ENCODE data around the gene TEX11.

TEX11 gene

DNA sequence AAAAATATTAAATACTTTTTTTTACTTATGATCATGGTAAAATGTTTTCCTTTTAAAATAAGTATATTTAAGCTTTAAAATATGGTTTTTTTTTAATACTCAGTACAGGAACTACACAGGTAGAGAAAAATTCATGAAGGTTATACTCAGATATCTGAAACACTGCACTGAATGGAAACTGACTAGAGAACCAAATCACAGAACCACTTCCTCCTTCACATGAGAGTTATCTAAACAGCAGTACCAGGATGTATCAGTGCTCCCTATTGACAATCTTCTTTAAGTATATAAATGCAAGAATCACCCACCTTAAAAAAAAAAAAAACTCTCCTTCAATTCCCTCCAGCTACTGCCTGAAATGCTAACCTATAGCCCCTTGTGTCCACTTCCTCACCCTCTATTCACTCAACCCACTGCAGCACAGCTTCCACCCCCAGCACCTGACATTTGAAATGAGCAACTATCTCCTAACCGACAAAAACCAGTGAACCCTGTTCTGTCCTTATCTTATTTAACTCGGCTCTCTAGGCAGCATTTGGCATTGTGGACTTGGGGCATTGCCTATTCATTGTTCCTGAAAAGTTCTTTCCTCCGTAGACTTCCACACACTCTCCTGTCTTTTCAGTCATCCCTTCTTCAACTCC, 13.3 kb upstream of the TEX11 start:
- H3K36me3 ChIP-seq (ENCODE audit: control insufficient read depth in 2 of 2, insufficient read depth in 1 of 2, low read length in 2 of 2), result no peaks in the 10 kb centered on the region
- ChIA-PET POLR2A (interaction anchor here (0.7 kb wide), 1 partner anchor 21 kb away, joined by 6 read pairs; no protein-coding TSS in a partner anchor), CTCF (interaction anchor here (0.7 kb wide), 1 partner anchor 14 kb away, joined by 6 read pairs; no protein-coding TSS in a partner anchor)
- TF ChIP-seq ZBTB17 (tag by site-specific recombination; IDR thresholded peaks at IDR 0.05) (no peak), ZNF132 (tag by site-specific recombination; IDR thresholded peaks at IDR 0.05; ENCODE audit: borderline replicate concordance) (no peak), ZNF121 (tag by site-specific recombination; IDR thresholded peaks at IDR 0.05) (no peak), KLF1 (tag by site-specific recombination; IDR thresholded peaks at IDR 0.05) (no peak), ZNF549 (tag by site-specific recombination; IDR thresholded peaks at IDR 0.05) (no peak), ZNF600 (tag by site-specific recombination; IDR thresholded peaks at IDR 0.05) (no peak), ZNF423 (tag by site-specific recombination; IDR thresholded peaks at IDR 0.05) (no peak), ZXDB (tag by site-specific recombination; IDR thresholded peaks at IDR 0.05) (no peak), ZNF747 (tag by site-specific recombination; IDR thresholded peaks at IDR 0.05) (no peak), ZNF707 (tag by site-specific recombination; IDR thresholded peaks at IDR 0.05) (no peak)
- TF ChIP-seq, protein P1, sequence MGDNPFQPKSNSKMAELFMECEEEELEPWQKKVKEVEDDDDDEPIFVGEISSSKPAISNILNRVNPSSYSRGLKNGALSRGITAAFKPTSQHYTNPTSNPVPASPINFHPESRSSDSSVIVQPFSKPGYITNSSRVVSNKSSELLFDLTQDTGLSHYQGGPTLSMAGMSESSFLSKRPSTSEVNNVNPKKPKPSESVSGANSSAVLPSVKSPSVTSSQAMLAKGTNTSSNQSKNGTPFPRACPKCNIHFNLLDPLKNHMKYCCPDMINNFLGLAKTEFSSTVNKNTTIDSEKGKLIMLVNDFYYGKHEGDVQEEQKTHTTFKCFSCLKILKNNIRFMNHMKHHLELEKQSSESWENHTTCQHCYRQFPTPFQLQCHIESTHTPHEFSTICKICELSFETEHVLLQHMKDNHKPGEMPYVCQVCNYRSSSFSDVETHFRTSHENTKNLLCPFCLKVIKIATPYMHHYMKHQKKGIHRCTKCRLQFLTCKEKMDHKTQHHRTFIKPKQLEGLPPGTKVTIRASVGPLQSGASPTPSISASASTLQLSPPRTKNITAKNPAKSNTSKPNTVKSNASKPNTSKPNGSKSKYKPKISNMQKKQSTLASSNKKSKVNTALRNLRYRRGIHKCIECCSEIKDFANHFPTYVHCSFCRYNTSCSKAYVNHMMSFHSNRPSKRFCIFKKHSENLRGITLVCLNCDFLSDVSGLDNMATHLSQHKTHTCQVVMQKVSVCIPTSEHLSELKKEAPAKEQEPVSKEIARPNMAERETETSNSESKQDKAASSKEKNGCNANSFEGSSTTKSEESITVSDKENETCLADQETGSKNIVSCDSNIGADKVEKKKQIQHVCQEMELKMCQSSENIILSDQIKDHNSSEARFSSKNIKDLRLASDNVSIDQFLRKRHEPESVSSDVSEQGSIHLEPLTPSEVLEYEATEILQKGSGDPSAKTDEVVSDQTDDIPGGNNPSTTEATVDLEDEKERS (tag by site-specific recombination; IDR thresholded peaks at IDR 0.05), result no peak
- TF ChIP-seq, protein P2, sequence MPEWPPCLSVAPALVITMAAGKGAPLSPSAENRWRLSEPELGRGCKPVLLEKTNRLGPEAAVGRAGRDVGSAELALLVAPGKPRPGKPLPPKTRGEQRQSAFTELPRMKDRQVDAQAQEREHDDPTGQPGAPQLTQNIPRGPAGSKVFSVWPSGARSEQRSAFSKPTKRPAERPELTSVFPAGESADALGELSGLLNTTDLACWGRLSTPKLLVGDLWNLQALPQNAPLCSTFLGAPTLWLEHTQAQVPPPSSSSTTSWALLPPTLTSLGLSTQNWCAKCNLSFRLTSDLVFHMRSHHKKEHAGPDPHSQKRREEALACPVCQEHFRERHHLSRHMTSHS (tag by site-specific recombination; IDR thresholded peaks at IDR 0.05), result no peak
- TF ChIP-seq, protein P3, sequence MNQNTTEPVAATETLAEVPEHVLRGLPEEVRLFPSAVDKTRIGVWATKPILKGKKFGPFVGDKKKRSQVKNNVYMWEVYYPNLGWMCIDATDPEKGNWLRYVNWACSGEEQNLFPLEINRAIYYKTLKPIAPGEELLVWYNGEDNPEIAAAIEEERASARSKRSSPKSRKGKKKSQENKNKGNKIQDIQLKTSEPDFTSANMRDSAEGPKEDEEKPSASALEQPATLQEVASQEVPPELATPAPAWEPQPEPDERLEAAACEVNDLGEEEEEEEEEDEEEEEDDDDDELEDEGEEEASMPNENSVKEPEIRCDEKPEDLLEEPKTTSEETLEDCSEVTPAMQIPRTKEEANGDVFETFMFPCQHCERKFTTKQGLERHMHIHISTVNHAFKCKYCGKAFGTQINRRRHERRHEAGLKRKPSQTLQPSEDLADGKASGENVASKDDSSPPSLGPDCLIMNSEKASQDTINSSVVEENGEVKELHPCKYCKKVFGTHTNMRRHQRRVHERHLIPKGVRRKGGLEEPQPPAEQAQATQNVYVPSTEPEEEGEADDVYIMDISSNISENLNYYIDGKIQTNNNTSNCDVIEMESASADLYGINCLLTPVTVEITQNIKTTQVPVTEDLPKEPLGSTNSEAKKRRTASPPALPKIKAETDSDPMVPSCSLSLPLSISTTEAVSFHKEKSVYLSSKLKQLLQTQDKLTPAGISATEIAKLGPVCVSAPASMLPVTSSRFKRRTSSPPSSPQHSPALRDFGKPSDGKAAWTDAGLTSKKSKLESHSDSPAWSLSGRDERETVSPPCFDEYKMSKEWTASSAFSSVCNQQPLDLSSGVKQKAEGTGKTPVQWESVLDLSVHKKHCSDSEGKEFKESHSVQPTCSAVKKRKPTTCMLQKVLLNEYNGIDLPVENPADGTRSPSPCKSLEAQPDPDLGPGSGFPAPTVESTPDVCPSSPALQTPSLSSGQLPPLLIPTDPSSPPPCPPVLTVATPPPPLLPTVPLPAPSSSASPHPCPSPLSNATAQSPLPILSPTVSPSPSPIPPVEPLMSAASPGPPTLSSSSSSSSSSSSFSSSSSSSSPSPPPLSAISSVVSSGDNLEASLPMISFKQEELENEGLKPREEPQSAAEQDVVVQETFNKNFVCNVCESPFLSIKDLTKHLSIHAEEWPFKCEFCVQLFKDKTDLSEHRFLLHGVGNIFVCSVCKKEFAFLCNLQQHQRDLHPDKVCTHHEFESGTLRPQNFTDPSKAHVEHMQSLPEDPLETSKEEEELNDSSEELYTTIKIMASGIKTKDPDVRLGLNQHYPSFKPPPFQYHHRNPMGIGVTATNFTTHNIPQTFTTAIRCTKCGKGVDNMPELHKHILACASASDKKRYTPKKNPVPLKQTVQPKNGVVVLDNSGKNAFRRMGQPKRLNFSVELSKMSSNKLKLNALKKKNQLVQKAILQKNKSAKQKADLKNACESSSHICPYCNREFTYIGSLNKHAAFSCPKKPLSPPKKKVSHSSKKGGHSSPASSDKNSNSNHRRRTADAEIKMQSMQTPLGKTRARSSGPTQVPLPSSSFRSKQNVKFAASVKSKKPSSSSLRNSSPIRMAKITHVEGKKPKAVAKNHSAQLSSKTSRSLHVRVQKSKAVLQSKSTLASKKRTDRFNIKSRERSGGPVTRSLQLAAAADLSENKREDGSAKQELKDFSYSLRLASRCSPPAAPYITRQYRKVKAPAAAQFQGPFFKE (tag by site-specific recombination; IDR thresholded peaks at IDR 0.05; ENCODE audit: borderline replicate concordance), result no peak
- TF ChIP-seq, protein P4, sequence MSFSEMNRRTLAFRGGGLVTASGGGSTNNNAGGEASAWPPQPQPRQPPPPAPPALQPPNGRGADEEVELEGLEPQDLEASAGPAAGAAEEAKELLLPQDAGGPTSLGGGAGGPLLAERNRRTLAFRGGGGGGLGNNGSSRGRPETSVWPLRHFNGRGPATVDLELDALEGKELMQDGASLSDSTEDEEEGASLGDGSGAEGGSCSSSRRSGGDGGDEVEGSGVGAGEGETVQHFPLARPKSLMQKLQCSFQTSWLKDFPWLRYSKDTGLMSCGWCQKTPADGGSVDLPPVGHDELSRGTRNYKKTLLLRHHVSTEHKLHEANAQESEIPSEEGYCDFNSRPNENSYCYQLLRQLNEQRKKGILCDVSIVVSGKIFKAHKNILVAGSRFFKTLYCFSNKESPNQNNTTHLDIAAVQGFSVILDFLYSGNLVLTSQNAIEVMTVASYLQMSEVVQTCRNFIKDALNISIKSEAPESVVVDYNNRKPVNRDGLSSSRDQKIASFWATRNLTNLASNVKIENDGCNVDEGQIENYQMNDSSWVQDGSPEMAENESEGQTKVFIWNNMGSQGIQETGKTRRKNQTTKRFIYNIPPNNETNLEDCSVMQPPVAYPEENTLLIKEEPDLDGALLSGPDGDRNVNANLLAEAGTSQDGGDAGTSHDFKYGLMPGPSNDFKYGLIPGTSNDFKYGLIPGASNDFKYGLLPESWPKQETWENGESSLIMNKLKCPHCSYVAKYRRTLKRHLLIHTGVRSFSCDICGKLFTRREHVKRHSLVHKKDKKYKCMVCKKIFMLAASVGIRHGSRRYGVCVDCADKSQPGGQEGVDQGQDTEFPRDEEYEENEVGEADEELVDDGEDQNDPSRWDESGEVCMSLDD (tag by site-specific recombination; IDR thresholded peaks at IDR 0.05), result no peak
- H3K4me1 ChIP-seq (ENCODE audit: control insufficient read depth, insufficient read depth, low read length), result no peaks in the 10 kb centered on the region
- H3K4me3 ChIP-seq (ENCODE audit: low read depth, low read length), result no peak overlapping the region
- H3K27ac ChIP-seq (ENCODE audit: extremely low read depth, low read depth, low read length), result no peak overlapping the region
- H3K9me3 ChIP-seq (ENCODE audit: control insufficient read depth, insufficient read depth, low read depth, low read length), result no peaks in the 10 kb centered on the region
